ENCODE results near the gene SCEL. TPM values are rescaled to one million over a fixed set of nuclear protein-coding genes. Genes with fewer than 3 reads are reported as not detected.

The SCEL gene, protein sequence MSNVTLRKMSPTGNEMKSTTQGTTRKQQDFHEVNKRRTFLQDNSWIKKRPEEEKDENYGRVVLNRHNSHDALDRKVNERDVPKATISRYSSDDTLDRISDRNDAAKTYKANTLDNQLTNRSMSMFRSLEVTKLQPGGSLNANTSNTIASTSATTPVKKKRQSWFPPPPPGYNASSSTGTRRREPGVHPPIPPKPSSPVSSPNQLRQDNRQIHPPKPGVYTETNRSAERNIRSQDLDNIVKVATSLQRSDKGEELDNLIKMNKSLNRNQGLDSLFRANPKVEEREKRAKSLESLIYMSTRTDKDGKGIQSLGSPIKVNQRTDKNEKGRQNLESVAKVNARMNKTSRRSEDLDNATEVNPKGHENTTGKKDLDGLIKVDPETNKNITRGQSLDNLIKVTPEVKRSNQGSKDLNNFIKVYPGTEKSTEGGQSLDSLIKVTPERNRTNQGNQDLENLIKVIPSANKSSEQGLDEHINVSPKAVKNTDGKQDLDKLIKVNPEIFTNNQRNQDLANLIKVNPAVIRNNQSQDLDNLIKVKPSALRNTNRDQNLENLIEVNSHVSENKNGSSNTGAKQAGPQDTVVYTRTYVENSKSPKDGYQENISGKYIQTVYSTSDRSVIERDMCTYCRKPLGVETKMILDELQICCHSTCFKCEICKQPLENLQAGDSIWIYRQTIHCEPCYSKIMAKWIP
- under 1 TPM in 2 of 5 donors, not detected in 3; 0.09 TPM for total RNA-seq
- 0.04 TPM for total RNA-seq (2013)
- total RNA-seq, result 0 to 0.06 (median 0) reads per million in 29 experiments

GRCh38 chr13:77535448-77535847 is at the start of gene SCEL:
TSS of gene SCEL (plus strand) at chr13:77535706. CDS start at chr13:77555876, 20,170 bp downstream.
- Mint-ChIP-seq H3K36me3 (no peaks in the 10 kb centered on the region), H3K27ac (no peak within 1 kb of the TSS), H3K4me3 (no peak within 1 kb of the TSS), H3K9me3 (no peaks in the 10 kb centered on the region), H3K27me3 (peaks cover 4 to 12% of the 10 kb centered on the region in 2 donors), H3K4me1 (no peaks in the 10 kb centered on the region)
- H3K27ac ChIP-seq (ENCODE audit: low read length), result no peak within 1 kb of the TSS
- DNase-seq (no peak), ATAC-seq (replicated peaks in 1 of 4) (no peak)
- WGBS (ENCODE audit: insufficient coverage), result no CpG with 5 or more reads among the region's 1 CpG
- POLR2A ChIA-PET, result no interaction called here
- H3K36me3 ChIP-seq (ENCODE audit: control insufficient read depth in 2 of 2, extremely low read depth in 1 of 2, insufficient read depth in 1 of 2, low read length in 1 of 2), result no peaks in the 10 kb centered on the region
- no peaks in the 10 kb centered on the region for H3K4me1 ChIP-seq (ENCODE audit: control insufficient read depth in 1 of 2, extremely low read depth in 1 of 2, insufficient read depth in 2 of 2, low read length in 2 of 2)
- CTCF ChIA-PET, result no interaction called here
- H3K27me3 ChIP-seq (replicated peaks in 1 of 2; ENCODE audit: control insufficient read depth in 2 of 2, extremely low read depth in 1 of 2, insufficient read depth in 2 of 2, low read length in 1 of 2), result no peaks in the 10 kb centered on the region
- no peaks in the 10 kb centered on the region for H3K9me3 ChIP-seq
- H3K4me3 ChIP-seq (ENCODE audit: control insufficient read depth in 1 of 2, extremely low read depth in 1 of 2, low read length in 1 of 2), result no peak within 1 kb of the TSS

- no peaks in the 10 kb centered on the region for H3K9me3 Mint-ChIP-seq
- no peaks in the 10 kb centered on the region for H3K36me3 Mint-ChIP-seq
- WGBS (ENCODE audit: insufficient coverage), result 40% methylated on average over 1 of the region's 4 CpGs
- ChIA-PET CTCF (interaction anchor here (0.6 to 1.2 kb wide), 3 partner anchors 8 to 110 kb away, joined by 3 to 4 read pairs (median 3); no protein-coding TSS in a partner anchor), POLR2A (no interaction called here)
- Histone ChIP-seq H3K9me3 (no peaks in the 10 kb centered on the region), H3K27me3 (replicated peaks in 1 of 2; ENCODE audit: control insufficient read depth in 2 of 2, extremely low read depth in 1 of 2, insufficient read depth in 2 of 2, low read length in 1 of 2) (no peaks in the 10 kb centered on the region), H3K36me3 (ENCODE audit: control insufficient read depth in 2 of 2, extremely low read depth in 1 of 2, insufficient read depth in 1 of 2, low read length in 1 of 2) (no peaks in the 10 kb centered on the region), H3K4me3 (ENCODE audit: control insufficient read depth in 1 of 2, extremely low read depth in 1 of 2, low read length in 1 of 2) (no peak overlapping the region), H3K4me1 (ENCODE audit: control insufficient read depth in 1 of 2, extremely low read depth in 1 of 2, insufficient read depth in 2 of 2, low read length in 2 of 2) (no peaks in the 10 kb centered on the region), H3K27ac (ENCODE audit: low read length) (no peak overlapping the region)
- no peak for DNase-seq
- ATAC-seq (replicated peaks in 1 of 4), result no peak
- H3K4me3 Mint-ChIP-seq, result no peak overlapping the region
- H3K27me3 Mint-ChIP-seq, result peaks cover 0 to 3% of the 10 kb centered on the region in 2 donors
- H3K27ac Mint-ChIP-seq, result no peak overlapping the region
- no peaks in the 10 kb centered on the region for H3K4me1 Mint-ChIP-seq
Measured at GRCh38 chr13:77489566-77490337, 45.8 kb upstream of the SCEL start.

DNA sequence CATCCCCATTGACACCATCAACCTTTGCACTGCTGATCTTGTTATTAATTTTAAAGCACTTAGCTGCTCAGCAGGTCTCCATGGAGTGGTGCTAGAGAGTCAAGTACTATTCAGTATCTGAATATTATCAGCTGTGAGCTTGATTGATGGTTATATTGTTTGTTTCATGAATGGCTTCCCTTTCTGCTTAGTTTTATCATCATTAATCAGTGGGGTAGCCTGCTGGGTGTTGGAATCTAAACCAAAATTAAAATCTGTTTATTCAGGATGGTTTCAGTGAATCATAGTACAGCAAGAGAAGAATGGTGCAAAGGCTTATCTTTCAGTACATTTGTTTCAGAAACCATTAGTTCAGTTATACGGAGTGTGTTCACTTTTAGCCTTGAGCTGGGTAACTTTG is 42.5 kb upstream of the SCEL start:
- Mint-ChIP-seq H3K4me3 (no peak overlapping the region), H3K9me3 (no peaks in the 10 kb centered on the region), H3K27ac (no peak overlapping the region), H3K36me3 (no peaks in the 10 kb centered on the region), H3K4me1 (no peaks in the 10 kb centered on the region), H3K27me3 (peaks cover 0 to 3% of the 10 kb centered on the region in 2 donors)
- ChIA-PET POLR2A (no interaction called here), CTCF (interaction anchor here (0.6 to 2.3 kb wide), 7 partner anchors 14 to 628 kb away, joined by 3 to 8 read pairs (median 5); no protein-coding TSS in a partner anchor)
- no peaks in the 10 kb centered on the region for H3K36me3 ChIP-seq (ENCODE audit: control insufficient read depth in 2 of 2, extremely low read depth in 1 of 2, insufficient read depth in 1 of 2, low read length in 1 of 2)
- H3K27me3 ChIP-seq (replicated peaks in 1 of 2; ENCODE audit: control insufficient read depth in 2 of 2, extremely low read depth in 1 of 2, insufficient read depth in 2 of 2, low read length in 1 of 2), result no peaks in the 10 kb centered on the region
- no peak overlapping the region for H3K27ac ChIP-seq (ENCODE audit: low read length)
- peak in 2 of 35 experiments; percentile 3 to 33 for DNase-seq
- no peaks in the 10 kb centered on the region for H3K9me3 ChIP-seq
- no CpG with 5 or more reads among the region's 1 CpG for WGBS (ENCODE audit: insufficient coverage)
- no peak overlapping the region for H3K4me3 ChIP-seq (ENCODE audit: control insufficient read depth in 1 of 2, extremely low read depth in 1 of 2, low read length in 1 of 2)
- H3K4me1 ChIP-seq (ENCODE audit: control insufficient read depth in 1 of 2, extremely low read depth in 1 of 2, insufficient read depth in 2 of 2, low read length in 2 of 2), result no peaks in the 10 kb centered on the region
- peak in 1 of 4 experiments; percentile 46 for ATAC-seq (replicated peaks in 1 of 4)

- H3K27ac Mint-ChIP-seq, result no peak overlapping the region
- Histone ChIP-seq H3K4me3 (ENCODE audit: control insufficient read depth in 1 of 2, extremely low read depth in 1 of 2, low read length in 1 of 2) (no peak overlapping the region), H3K9me3 (no peaks in the 10 kb centered on the region), H3K4me1 (ENCODE audit: control insufficient read depth in 1 of 2, extremely low read depth in 1 of 2, insufficient read depth in 2 of 2, low read length in 2 of 2) (no peaks in the 10 kb centered on the region), H3K36me3 (ENCODE audit: control insufficient read depth in 2 of 2, extremely low read depth in 1 of 2, insufficient read depth in 1 of 2, low read length in 1 of 2) (no peaks in the 10 kb centered on the region), H3K27me3 (replicated peaks in 1 of 2; ENCODE audit: control insufficient read depth in 2 of 2, extremely low read depth in 1 of 2, insufficient read depth in 2 of 2, low read length in 1 of 2) (no peaks in the 10 kb centered on the region), H3K27ac (ENCODE audit: low read length) (no peak overlapping the region)
- ATAC-seq (replicated peaks in 1 of 4) (no peak), DNase-seq (no peak)
- no peaks in the 10 kb centered on the region for H3K4me1 Mint-ChIP-seq
- CTCF ChIA-PET, result interaction anchor here in 1 of 2 donors (2.3 kb wide), 1 partner anchor 16 kb away, joined by 8 read pairs; no protein-coding TSS in a partner anchor
- H3K36me3 Mint-ChIP-seq, result no peaks in the 10 kb centered on the region
- peaks cover 0 to 3% of the 10 kb centered on the region in 2 donors for H3K27me3 Mint-ChIP-seq
- no peak overlapping the region for H3K4me3 Mint-ChIP-seq
- WGBS (ENCODE audit: insufficient coverage), result no CpG with 5 or more reads among the region's 3 CpGs
- POLR2A ChIA-PET, result no interaction called here
- no peaks in the 10 kb centered on the region for H3K9me3 Mint-ChIP-seq
Measured at GRCh38 chr13:77494226-77494625, 41.3 kb upstream of the SCEL start.

DNA sequence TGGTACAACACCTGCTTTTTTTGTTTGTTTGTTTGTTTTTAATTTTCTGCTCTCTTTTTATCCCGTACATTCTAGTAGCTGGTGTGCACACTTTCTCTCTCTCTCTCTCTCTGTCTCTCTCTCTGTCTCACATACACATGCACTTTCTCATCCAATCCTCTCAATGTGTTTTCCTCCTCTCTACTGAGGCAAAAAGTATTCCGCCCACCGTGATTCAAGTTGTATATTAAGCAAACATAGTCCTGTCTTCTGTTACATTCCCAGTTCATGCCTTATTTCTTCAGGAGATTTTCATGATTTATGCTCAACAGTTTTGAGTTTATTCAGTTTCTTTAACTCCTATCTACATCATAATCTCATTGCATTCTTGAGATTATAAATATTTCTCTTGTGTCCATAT is 38.2 kb upstream of the SCEL start:
- DNase-seq (no peak), ATAC-seq (replicated peaks in 1 of 4) (no peak)
- Histone ChIP-seq H3K27me3 (replicated peaks in 1 of 2; ENCODE audit: control insufficient read depth in 2 of 2, extremely low read depth in 1 of 2, insufficient read depth in 2 of 2, low read length in 1 of 2) (peaks cover 0 to 2% of the 10 kb centered on the region in 2 experiments), H3K9me3 (no peaks in the 10 kb centered on the region), H3K36me3 (ENCODE audit: control insufficient read depth in 2 of 2, extremely low read depth in 1 of 2, insufficient read depth in 1 of 2, low read length in 1 of 2) (no peaks in the 10 kb centered on the region), H3K4me1 (ENCODE audit: control insufficient read depth in 1 of 2, extremely low read depth in 1 of 2, insufficient read depth in 2 of 2, low read length in 2 of 2) (no peaks in the 10 kb centered on the region), H3K4me3 (ENCODE audit: control insufficient read depth in 1 of 2, extremely low read depth in 1 of 2, low read length in 1 of 2) (no peak overlapping the region), H3K27ac (ENCODE audit: low read length) (no peak overlapping the region)
- ChIA-PET POLR2A (no interaction called here), CTCF (interaction anchor here in 1 of 2 donors (0.6 kb wide), 1 partner anchor 20 kb away, joined by 4 read pairs; no protein-coding TSS in a partner anchor)
- no peaks in the 10 kb centered on the region for H3K9me3 Mint-ChIP-seq
- peaks cover 0 to 3% of the 10 kb centered on the region in 2 donors for H3K27me3 Mint-ChIP-seq
- no peaks in the 10 kb centered on the region for H3K4me1 Mint-ChIP-seq
- no peak overlapping the region for H3K4me3 Mint-ChIP-seq
- no peaks in the 10 kb centered on the region for H3K36me3 Mint-ChIP-seq
- WGBS (ENCODE audit: insufficient coverage), result 100% methylated on average over 1 of the region's 3 CpGs
- no peak overlapping the region for H3K27ac Mint-ChIP-seq

DNA sequence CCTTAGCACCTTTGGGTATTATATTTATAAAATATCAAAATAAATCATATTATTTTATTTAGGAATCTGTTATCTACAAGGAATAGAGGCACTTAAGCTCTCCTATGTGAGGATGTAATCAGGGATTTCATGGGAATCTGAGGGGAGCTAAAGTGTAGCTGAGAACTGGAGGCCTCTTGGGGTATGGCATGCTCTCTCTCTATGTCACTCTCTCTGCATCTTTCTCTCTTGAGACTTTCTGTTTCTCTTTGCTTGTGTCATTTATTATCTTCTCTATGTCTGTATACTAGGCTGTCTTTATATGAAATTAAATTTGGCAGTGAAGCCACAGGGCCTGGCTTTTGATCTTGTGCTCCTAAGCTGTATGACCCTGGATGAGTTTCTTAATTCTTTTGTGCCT is 37.7 kb upstream of the SCEL start:
- ATAC-seq (replicated peaks in 1 of 4), result no peak
- no peaks in the 10 kb centered on the region for H3K4me1 ChIP-seq (ENCODE audit: control insufficient read depth in 1 of 2, extremely low read depth in 1 of 2, insufficient read depth in 2 of 2, low read length in 2 of 2)
- no peaks in the 10 kb centered on the region for H3K4me1 Mint-ChIP-seq
- no peak overlapping the region for H3K27ac Mint-ChIP-seq
- H3K27me3 Mint-ChIP-seq, result peaks cover 0 to under 1% of the 10 kb centered on the region in 2 donors
- H3K9me3 Mint-ChIP-seq, result no peaks in the 10 kb centered on the region
- POLR2A ChIA-PET, result no interaction called here
- H3K4me3 ChIP-seq (ENCODE audit: control insufficient read depth in 1 of 2, extremely low read depth in 1 of 2, low read length in 1 of 2), result no peak overlapping the region
- CTCF ChIA-PET, result interaction anchor here in 1 of 2 donors (0.6 kb wide), 1 partner anchor 20 kb away, joined by 4 read pairs; no protein-coding TSS in a partner anchor
- DNase-seq, result no peak
- H3K36me3 ChIP-seq (ENCODE audit: control insufficient read depth in 2 of 2, extremely low read depth in 1 of 2, insufficient read depth in 1 of 2, low read length in 1 of 2), result no peaks in the 10 kb centered on the region
- H3K27me3 ChIP-seq (replicated peaks in 1 of 2; ENCODE audit: control insufficient read depth in 2 of 2, extremely low read depth in 1 of 2, insufficient read depth in 2 of 2, low read length in 1 of 2), result peaks cover 0 to 2% of the 10 kb centered on the region in 2 experiments
- no peaks in the 10 kb centered on the region for H3K36me3 Mint-ChIP-seq
- no peak overlapping the region for H3K4me3 Mint-ChIP-seq
- H3K9me3 ChIP-seq, result no peaks in the 10 kb centered on the region
- H3K27ac ChIP-seq (ENCODE audit: low read length), result no peak overlapping the region
